ENCODE results near the gene PLD2.
"Not testable (repeated sequence)": the region's sequence is repeated elsewhere in the genome, so short reads cannot be mapped to it uniquely, and the experiment has no call there.

Gene PLD2

DNA sequence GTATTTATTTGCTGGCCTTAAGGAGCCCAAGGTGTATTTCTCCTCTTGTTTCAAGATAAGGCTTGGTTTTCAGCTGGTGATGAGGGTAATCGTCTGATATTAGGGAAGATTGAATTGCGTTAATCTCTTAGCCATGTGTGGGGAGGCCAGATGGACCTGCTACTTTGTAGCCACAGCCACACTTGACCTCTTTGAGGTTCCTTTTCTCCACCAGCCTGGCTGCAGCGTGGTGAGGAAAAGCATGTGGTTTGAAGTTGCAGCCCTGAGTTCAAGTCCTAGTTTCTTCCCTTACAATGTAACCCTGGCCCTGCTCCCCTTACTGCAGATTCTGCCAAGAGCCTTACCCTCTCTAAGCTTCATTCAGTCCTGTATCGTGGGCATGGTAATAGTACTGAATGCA lies 29.3 kb downstream of the PLD2 start:
- no peak for DNase-seq (ENCODE audit: low spot score)

DNA sequence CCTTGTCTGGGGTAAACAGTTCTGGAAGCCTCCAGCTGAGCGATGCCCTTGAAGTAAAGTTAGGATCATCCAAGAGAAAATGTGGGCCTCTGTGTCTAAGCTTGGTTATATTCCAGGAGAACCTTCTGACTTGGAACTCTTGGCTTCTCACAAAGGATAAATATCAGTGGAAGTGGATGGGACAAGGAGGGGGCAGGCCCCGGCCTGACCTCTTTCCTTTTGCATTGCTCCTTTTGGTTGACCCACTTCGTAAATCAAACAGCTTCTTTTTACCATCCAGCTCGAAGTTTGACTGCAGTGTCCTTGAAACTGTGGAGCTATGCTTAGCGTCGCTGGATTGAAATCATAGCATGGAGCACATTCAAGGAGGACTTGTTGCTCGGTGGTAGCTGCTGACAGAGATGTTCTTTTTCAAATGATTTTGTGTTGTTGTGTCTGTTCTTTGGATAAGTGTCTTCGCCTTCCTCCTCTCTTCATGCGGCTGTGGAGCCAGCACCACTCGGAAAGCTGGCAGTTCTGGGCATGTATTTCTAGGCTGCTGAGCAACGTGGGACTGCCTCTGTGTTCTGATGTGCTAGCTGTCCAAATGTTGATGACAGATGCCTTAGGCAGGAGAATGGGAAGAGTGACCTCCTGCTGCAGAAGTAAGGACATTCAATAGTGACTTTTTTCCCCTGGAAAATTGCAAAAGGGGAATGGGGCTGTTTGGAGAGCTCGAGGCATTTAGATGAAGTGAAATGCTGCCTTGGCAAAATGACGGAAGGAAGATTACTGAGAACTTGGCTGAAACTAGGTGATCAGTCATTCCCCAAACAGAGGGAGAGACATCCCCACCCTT lies 30.7 kb downstream of the PLD2 start:
- no peak for DNase-seq (ENCODE audit: low spot score)

DNA sequence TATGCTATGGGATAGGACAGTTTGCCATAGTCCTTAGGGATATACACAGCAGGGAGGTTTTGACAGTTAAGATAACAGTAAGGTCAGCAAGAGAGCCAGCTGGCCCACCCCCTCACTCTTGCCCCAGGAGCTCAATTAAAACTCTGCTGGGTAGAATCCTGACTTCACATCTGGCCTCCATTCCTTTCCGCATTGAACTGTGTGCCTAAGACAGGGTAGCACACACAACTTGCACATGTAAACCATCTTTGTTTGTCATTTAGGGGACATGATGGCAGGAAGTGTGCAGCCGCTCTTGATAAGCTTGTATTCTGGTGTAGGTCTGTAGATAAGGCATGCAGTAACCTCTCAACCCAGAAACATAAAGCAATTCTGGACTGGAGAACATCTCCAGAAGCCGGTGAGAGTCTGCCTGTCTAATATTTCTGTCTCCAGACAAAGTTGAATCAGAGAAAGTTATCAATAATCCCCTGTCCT lies 31.4 kb downstream of the PLD2 start:
- no peak for DNase-seq (ENCODE audit: low spot score)

DNA sequence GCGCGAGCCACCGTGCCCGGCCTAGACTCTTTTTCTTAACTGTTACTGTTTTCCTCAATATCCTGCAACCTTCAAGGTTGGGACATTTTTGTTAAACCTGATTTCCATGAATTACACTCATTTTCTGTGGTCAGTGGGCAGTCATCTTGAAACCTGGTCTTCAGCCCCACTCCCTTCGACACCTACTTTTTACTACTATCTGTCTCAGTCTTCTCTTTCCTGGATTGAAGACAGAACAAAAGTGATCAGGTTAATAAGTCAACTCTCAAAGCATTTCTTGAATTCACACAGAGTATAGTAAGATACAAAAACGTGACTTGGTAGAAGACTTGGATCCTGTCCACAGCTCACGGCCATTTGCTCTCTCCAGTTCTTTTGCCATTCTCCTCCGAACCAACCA lies 32.3 kb downstream of the PLD2 start:
- no peak for DNase-seq (ENCODE audit: low spot score)

DNA sequence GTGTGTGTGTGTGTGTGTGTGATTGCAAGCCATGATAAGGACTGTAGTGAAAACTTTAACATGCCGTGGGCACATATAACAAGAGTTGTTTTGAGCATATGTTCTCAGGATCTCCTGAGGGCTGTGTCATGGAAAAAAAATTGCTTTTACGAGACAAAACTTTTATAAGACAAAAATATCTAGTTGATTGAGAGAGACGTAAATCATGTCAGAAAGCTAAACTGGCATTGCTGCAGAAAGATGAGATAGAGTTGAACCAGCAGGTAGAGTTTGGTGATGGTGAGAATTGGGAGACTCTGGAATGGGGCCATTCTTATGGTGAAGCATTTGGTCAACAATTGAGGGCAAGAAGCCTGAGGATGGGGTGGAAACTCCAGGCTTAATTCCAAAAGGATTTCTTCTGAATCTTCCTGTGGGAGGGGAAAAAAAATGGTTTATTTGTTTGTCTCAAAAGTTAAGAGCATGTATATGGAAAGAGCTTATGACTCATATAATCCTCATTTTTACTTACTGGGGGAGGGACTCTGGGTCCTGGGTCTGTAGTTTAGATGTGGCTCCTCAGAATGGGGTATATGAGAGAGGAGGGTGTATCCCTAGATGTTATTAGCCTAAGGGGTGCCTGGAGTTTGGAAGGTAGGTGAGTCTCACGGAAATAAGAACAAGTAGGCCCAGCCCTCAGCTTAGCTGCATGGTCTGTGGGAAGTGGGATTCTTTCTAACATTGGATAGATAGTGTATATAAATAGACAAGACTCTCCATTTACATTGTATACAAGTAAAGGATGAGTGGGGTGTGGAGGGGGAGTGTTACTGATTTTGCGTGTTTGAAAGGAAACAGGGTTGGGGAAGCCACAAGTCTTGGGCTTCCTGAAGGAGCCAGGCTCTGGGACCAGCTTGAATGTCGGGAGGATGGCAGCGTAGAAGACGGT lies 33.3 kb downstream of the PLD2 start:
- no peak for DNase-seq (ENCODE audit: low spot score)

DNA sequence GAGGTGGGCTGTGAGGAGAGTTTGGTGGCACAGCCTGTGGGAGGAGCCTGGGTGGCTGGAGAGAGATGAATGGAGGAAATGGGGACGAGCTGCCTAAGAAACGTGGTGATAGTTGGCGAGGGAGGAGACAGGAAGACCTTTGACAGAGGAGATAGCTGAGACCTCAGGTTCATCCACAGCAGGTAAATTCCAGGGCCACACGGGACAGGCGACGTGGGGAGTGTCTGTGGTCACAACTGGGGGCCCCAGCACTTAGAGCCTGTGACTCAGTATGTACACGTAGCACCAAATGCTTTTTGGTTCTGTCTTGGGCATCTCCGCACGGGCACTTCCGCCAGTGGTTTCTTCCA lies 33.9 kb downstream of the PLD2 start:
- no peak for DNase-seq (ENCODE audit: low spot score)

DNA sequence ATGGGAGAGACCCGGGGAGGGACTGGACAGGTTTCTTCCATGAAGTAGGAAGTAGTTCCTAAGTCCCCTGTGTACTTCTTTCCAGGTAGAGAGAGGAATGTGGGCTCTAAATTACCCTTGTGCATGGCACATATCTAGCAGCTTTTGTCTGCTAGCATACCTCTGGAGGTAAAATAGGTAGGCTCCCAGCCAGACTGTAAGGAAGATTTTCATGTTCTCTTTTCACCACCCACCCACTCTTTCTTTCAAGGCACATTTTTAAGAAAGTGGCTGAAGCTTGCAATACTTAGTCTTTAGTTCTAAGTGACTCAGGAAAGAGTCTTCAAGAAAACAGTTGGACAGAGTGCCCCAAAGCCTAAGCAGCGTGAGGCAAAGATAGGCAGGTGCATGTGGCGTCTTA lies 35.4 kb downstream of the PLD2 start:
- DNase-seq (ENCODE audit: low spot score): no peak

DNA sequence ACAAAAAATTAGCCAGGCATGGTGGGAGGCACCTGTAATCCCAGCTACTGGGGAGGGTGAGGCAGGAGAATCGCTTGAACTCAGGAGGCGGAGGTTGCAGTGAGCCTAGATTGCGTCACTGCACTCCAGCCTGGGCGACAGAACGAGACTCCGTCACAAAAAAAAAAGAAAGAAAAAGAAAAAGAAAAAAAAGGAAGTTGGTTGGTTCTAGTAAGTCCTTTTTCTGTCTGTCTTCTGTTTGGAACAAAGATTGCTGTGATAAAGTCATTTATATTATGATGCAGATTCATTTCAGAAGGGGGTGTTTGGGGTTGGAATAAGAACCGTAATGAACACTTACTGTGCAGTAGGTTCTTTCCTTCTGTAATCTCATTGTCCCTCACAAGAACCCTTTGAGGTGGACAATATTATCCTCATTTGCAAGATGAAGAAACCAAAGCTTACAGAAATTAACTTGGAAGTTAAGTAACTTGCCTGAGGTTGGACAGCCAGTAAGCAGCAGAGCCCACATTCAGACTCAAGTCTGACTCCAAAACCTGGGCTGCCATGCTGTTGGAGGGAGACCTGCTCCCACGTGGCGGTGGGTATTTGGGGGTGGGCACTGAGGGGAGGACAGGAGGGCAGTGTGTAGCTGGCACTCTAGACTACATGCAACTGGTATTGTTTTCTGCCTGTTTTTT lies 36.5 kb downstream of the PLD2 start:
- DNase-seq (ENCODE audit: low spot score): no peak

DNA sequence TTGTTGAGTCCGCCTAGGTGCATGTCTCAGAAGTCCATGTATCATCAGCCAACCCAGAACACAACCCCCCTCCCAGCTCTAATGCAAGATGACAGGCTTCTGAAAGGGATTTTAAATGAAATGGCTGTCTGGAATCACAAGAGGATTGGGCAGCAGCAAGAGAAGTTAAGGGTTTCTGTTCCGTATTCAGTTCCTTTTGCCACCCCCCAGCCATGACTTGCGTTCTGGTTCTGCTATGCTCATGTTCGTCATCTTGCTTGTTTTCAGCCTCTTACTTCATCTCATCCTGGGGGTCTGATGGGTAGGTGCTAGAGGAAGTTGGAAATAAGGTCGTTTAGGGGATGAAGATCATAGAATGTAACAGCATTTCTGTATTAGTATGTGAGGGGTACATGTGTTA lies 38.2 kb downstream of the PLD2 start:
- no peak for DNase-seq (ENCODE audit: low spot score)

DNA sequence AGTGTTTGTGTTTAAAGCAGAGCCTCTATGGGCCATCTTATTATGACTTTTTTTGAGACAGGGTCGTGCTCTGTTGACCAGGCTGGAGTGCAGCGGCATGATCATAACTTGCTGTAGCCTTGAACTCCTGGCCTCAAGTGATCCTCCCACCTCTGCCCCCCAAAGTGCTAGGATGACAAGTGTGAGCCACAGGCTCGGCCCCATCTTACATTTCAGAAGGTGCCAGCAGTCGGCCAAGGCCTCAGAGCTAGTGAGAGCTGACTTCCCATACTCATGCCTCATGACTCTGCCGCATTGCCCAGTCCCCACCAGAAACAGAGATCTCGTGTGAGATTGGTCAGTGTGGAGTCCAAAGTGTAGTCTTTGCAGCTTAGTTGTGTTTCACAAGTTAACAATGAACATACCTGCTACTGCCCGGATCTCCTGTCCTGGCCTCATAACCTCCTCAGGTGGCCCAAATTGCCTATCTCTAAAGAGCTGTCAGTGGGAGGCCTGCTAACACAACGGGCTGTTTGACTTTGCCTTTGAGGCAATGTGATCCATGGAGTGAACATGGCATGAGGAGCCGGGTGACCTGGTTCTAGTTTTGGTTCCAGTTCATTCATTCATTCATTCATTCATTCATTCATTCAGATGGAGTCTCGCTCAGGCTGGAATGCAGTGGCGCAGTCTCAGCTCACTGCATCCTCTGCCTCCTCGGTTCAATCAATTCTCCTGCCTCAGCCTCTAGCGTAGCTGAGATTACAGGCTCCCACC lies 39.9 kb downstream of the PLD2 start:
- no peak for DNase-seq (ENCODE audit: low spot score)

DNA sequence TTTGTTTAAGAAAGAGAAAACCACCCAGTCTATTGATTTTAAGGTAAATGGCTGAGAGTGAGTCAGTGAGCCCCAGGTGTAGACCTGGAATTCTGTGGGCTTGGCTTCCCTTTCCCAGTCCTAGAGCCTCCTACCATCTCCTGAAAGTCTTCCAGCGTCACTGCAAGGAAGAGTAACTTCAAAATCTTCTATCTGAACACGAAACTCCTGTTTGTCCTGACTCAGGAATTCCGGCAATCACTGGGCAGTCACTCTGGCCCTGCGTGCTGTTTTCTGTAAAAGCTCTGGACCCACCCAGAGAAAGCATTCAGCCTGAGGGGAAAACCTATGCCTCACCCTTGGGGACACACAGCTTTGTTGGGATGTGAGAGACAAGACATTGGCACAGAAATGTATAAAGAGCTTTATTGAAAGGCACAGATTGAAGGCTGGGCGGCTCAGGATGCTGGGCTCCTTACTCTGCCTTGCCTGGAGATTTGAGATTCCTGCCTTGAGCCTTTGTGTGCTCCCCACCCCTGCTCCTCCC lies 42.1 kb downstream of the PLD2 start:
- no peak for DNase-seq (ENCODE audit: low spot score)

DNA sequence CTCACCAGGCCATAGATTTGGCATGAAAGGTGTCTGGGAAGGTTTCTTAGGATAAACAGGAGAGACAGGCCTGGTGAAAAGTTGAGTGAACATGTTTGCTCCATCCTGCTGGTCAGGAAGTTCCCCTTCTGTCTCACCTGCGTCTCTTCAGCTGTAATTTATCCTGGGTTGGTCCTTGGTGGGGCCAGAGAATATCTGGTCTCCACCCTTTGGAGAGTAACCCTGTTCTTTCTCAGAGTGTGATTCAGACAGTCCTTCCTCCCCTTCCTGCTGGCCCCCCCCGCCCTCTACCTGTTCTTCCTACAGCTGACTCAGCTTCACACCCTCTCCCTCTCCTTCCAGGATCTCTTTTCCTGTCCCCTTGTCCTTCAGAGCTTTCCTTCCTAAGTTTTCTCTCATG lies 43.3 kb downstream of the PLD2 start:
- DNase-seq (ENCODE audit: low spot score): no peak

DNA sequence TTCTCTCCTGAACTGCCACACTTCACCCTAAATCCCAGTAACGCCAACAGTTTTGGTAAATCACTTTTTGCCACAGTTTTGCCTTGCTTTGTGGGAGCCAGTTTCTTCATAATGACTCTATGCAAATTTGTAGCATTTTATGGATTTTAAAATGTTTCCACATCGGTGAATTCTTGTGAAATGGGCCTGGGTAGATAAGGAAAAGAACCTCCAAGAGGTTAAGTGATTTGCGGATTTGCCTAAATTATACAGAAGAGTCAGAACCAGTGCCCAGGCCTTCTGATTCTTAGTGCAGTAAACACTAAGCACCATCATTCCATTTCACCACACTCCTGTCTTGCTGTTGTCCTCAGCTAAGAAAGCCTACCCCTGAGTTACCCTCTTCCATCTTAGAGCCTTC lies 44.1 kb downstream of the PLD2 start:
- DNase-seq (ENCODE audit: low spot score): no peak

DNA sequence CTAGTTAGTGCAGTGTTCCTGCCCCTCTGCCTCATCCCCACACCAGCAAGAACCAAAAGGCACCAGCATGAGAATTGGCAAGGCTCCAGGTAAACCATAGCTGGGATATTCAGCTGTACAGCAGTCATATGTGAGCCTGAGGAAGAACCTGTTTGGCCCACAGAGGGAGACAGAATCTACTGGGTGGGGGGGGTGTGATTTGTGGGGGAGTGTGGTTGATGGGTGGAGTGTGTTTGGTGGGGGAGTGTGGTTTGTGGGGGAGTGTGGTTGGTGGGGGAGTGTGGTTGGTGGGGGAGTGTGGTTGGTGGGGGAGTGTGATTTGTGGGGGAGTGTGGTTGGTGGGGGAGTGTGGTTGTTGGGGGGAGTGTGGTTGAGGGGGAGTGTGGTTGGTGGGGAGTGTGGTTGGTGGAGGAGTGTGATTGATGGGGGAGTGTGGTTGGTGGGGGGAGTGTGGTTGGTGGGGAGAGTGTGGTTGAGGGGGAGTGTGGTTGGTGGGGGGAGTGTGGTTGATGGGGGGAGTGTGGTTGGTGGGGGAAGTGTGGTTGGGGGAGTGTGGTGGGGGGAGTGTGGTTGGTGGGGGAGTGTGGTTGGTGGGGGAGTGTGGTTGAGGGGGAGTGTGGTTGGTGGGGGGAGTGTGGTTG lies 45.7 kb downstream of the PLD2 start:
- DNase-seq (ENCODE audit: low spot score): no peak

DNA sequence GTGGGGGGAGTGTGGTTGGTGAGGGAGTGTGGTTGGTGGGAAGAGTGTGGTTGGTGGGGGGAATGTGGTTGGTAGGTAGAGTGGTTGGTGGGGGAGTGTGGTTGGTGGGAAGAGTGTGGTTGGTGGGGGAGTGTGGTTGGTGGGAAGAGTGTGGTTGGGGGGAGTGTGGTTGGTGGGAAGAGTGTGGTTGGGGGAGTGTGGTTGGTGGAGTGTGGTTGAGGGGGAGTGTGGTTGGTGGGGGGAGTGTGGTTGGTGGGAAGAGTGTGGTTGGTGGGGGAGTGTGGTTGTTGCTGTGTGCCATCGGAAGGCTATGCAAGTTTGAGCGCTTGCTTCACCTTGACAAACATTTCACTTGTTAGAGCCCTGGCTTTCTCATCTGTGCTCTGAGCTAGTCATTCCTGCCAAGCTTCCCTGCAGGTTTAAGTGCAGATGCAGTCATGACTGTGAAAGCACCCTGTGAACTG lies 46.3 kb downstream of the PLD2 start:
- no peak for DNase-seq (ENCODE audit: low spot score)

DNA sequence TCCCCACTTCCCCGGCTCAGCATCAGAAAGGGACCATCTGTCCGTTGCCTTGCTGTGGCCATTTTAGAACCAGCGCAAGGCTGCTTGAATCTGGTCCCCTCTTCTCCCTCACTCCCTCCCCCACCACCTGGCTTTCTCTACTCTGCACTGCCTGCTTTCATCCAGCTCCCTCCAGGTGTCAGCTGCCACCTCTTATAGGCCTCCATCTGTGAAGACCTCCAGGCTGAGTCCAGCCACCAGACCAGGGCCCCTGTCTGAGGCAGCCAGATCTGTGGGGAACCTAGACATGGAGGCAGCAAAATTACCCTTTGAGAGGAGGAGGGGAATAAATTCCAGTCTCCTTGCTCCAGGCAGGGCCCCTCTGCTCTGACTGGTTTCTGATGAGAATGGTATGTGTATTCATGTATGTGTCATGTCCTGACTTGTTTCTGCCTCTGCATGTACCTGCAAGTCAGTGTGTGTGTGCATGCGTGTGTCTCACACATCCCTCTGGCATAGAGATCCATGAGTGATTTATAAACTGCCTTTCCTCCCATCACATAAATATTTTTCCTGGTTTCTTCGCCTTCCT lies 47.2 kb downstream of the PLD2 start:
- no peak for DNase-seq (ENCODE audit: low spot score)

DNA sequence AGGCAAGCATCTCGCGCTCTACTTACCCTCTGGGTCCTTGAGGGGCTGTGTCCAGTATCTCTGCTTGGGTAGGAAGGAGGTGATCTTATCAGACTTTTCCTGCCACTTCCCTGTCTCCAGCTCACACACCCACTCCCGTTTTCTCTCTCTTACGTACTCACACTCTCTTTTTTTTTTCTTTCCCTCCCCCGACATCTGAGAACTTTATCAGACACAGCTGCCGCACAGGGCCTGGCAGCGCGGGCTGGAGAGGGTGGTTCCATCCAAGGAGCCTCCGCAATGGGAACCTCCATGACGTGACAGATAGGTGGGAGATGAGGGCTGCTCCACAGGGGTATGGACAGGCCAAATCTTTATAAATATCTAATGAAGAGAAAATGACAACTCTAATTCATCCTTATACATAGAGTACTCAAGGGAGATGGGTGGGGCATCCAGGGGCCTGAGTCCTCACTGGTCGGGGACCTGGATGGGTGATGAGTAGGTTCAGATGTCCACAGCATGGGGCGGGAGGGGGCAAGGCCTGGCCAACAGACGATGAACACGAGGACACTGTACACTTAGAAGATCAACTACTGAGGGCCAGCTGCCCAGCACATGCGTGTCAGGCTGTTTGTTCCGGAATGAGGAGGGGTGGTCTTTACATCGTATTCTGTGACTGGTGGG lies 49.5 kb downstream of the PLD2 start:
- no peak for DNase-seq (ENCODE audit: low spot score)

DNA sequence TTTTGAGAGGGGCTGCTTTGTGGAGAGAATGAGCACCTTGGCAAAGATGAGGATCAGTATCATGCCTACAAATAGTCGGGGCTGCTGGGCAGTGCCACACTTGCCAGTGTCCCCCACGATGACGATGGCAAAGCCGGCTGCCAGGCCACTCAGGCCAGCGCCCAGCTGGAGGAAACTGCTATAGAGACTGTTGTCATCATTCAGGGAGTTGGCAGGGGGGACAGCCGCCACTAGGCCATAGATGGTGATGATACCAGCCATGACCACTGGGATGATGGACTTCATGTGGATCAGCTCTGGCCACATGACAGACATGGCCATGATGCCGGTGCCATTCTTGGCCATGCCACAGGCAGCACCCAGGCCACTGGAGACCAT lies 50.0 kb downstream of the PLD2 start:
- DNase-seq (ENCODE audit: low spot score): no peak

DNA sequence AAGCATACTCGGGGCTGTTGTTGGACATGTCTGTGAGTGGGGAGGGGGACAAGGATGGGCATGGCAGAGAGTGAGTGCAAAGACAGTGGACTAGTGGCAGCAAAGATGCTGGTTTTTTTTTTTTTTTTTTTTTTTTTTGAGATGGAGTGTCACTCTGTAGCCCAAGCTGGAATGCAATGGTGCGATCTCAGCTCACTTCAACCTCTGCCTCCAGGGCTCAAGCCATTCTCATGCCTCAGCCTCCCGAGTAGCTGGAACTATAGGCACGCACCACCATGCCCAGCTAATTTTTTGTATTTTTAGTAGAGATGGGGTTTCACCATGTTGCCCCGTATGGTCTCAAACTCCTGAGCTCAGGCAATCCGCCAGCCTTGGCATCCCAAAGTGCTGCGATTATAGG lies 50.4 kb downstream of the PLD2 start:
- not testable (repeated sequence) for DNase-seq (ENCODE audit: low spot score)
